Myocyte (in vitro differentiated cells): ENCODE data around the gene BICD1. TPM values are rescaled to one million over a fixed set of nuclear protein-coding genes. Genes with fewer than 3 reads are reported as not detected.
A peak's percentile ranks its signal among the peaks of the same experiment; 100 is the strongest.
"Not testable (repeated sequence)": the region's sequence is repeated elsewhere in the genome, so short reads cannot be mapped to it uniquely, and the experiment has no call there.

ENCODE experiments used
- DNase-seq: peaks from one replicate; pipeline ENCODE4 v3.0.0-alpha.2; 2012; ENCODE audit warnings: low read depth
- total RNA-seq: library from RNA; depleted of rRNA; stranded (reverse); fragments of >200 nt; gene quantifications from 2 replicates; pipeline ENCODE4 v1.2.3, GENCODE V29; 2014

Gene BICD1
- total RNA-seq, 1 donor from 2014 or later: 10.8 TPM

DNA sequence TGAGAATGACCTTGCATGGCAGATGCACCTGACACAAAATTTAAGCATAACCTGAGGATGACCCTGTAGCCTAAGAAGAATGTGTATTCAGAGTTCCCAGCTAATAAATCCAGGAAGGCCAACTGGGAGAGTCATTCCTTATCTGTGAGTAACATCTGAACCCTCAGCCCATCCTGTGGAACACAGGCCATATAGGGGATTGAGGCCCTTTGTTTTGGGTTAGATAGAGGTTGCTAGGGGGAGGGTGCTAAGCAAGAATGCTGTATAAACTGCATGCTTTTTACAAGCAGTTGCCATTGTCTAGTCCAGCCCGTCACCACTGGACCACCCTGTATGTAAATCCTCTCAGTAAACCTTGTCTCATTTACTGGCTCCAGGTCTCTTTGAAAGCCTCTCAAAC is 77.0 kb downstream of the BICD1 start:
- no peak for DNase-seq

DNA sequence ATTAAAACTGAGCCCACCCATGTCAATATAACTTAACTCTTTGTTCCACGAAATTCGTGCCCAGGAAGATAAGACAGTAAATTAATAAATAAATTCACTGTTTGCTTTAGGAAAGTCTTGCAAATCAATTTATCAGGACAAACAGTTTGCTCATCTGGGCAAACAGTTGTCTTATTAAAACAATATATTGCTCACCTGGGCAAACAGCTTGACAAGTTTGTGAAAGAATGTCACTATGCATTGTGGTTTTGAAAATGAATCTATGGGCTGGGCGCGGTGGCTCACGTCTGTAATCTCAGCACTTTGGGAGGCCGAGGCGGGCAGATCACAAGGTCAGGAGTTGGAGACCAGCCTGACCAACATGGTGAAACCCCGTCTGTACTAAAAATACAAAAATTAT is 80.5 kb downstream of the BICD1 start:
- not testable (repeated sequence) for DNase-seq

DNA sequence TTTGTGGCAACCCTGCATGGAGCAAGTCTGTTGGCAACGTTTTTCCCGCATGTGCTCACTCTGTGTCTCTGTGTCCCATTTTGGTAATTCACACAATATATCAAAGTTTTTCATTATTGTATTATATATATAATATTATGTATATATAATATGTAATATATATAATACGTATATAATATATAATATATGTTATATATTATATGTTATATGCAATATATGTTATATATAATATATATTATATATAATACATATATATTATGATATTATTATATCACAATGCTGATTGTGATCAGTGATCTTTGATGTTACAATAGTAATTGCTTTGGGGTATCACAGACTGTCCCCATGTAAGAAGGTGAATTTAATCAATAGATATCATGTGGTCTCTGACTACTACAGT is 84.8 kb downstream of the BICD1 start:
- no peak for DNase-seq

DNA sequence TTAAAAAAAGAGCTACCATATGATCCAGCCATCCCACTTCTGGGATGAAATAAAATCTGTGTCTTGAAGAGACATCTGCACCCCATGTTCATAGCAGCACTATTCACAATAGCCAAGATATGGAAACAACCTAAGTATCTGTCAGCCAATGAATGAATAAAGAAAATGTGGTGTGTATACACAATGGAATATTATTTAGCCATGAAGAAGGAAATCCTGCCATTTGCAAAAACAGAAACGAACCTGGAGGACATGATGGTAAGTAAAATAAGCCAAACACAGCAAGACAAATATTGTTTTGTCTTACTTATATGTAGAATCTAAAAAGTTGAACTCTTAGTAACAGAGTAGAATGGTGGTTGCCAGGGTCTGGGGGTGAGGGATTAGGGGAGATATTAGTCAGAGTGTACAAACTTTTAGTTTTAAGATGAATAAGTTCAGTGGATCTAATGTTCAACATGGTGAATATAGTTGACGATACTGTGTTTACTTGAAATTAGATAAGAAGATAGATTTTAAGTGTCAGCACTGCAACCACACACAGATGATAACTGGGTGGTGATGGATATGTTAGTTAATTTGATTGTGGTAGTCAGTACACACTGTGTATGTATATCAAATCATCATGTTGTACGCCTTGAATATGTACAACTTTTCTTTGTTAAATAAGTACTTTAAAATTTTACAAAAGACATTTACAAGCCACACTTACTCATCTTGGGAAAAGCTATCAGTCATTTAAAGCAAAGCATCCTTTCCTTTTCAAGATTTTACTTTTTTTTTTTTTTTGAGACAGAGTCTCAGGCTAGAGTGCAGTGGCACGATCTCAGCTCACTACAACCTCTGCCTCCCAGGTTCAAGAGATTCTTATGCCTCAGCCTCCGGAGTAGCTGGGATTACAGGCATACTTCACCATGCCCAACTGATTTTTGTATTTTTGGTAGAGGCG is 89.9 kb downstream of the BICD1 start:
- DNase-seq: no peak

DNA sequence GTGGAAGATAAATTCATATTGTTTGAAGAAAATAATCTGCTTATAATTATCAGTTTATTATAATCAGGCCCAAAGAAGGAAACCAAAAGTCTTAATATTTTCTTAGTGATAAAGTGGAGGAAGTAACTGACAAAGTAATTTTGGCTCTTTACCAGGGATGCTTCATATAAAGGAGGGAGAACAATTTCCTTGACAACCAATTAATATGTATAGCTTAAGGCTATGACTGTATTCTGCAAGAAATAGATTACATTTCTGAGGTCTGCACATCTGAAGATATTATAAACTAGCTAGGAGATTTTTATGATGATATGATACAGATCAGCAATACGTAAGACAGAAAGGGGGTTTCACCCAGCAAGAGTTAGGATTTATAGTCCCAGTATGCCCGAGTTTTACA is 90.8 kb downstream of the BICD1 start:
- no peak for DNase-seq

DNA sequence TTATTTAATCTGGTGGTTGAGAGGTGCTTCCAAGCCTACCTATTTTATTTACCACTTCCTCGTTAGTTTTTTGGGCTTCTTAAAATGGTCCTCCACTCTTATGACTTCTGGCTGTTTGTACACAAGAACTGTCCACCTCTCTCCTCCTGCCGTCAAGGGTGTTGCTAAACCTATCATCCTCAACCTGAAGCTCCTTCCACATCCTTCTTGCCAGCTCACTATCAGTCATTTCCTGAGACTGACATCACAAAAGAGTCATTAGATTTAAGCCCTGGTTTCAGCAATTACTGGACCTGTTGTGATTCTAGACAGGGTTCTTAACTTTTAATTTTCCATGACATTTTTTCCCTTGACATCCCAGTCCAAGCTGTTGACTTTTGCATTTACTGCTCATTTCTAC is 91.9 kb downstream of the BICD1 start:
- no peak for DNase-seq

DNA sequence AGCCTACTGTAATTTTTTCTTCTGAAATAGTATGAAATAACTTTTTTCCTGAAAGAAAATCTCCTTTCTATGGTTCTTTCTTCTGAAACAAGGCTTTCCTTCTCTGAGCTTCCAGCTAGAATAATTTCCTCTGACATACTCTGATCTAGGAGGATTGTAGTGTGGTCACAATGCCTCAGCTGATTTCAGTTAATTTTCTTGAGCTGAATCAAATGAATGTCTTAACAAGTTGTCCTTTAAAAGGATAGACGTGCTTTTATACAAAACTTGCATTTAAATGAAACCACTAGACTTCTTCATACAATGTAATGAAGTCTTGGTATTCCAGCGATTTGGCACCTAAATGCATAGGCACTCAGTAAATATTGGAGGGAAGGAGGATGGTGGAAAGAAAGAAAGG is 94.4 kb downstream of the BICD1 start:
- DNase-seq: no peak

DNA sequence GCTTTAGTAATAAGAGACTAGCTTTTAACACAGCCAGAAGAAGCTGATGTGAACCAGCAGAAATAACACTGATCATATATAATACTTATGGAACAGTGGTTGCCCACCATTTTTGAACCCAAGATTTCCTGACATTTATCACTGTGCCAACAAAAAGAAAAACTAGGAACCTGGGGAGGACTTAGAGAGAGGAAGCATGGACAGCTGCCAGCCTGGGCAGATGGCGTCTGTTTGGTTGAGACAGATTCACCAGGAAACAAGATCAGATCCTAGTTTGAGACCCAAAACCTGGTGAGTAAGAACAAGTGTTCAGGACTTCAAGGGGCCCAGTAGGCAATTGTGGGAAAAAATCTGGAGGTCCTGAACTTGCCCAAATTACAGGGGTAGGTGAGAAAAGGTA is 95.3 kb downstream of the BICD1 start:
- DNase-seq: peak; percentile 18

DNA sequence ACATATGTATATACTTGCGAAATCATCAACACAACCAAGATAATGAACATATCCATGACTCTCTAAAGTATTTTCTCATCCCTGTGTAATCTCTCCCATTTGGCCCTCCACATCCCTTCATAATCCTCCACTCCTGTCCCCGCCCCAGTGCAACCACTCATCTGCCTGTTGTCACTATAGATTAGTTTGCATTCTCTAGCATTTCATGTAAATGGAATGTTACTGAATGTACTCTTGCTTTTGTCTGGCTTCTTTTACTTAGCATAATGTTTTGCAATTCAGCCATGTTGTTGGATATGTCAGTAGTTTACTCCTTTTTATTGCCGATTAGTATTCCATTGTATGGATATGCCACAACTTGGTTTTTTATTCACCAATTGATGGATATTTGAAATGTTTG is 99.1 kb downstream of the BICD1 start:
- no peak for DNase-seq

DNA sequence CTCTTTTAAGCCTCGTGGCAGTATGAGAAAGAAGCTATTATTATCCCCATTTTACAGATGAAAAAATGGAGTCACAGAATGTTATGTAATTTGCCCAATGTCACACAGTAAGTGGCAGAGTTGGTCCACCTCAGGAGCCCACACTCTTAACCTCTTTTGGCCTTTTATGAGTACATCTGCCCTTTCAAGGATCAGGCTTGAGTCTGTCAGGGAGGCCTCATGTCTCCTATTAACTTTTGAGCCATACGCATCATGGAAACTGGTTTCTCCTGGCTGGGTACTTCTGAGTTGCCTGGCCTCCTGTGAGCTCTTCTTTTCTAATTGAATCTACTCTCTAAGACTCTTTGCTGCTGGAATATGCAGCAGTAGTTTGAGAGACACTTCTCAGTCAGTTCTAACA is 101.7 kb downstream of the BICD1 start:
- no peak for DNase-seq

DNA sequence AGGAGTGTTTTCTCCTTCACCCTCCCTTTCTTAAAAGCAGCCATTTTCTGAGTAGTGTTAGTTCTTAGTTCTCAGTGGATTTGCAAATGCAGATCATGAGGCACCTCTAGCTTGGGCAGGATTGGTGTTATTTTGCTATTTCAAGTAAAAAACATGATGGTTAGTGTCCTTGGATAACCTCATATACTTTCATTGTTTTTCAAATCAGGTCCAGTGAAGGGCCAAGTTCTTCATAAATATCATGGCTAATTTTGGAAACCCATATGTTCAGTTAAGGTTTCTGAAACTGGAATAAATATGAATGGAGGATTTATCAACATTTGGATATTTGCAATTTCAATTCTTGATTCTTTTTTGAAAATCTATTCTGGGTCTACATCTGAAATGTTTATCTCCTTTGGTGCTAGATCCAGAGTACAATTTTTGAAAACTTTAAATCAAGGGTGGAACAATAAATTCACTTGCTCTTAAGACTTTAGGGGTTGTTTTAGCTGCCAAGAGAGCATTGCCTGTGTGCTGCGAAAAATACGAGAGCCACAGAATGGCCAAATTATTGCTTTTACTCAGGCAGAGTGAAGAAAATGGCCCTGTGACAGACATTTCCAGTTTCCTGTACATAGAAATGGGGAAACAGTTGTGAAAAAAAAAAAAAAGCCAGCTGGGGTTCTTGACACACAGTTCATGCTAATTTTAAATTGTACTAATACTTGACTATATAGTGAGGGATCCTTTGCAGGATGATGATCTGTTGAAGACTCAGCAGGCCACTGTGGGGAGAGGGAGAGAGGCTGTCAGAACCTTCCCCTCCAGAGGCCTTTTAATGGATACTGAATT is 104.6 kb downstream of the BICD1 start:
- no peak for DNase-seq

DNA sequence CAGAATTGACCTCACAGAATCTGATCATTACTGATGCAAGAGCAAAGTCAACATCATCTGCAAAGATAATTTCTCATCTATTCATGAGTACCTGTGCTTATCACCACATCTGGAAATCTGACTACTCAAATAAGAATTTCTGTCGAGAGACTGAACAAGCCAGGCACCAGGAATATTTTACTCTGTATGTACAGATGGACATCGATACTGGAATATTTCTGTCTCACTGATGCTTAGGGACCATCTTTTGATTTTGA is 105.2 kb downstream of the BICD1 start:
- DNase-seq: no peak

DNA sequence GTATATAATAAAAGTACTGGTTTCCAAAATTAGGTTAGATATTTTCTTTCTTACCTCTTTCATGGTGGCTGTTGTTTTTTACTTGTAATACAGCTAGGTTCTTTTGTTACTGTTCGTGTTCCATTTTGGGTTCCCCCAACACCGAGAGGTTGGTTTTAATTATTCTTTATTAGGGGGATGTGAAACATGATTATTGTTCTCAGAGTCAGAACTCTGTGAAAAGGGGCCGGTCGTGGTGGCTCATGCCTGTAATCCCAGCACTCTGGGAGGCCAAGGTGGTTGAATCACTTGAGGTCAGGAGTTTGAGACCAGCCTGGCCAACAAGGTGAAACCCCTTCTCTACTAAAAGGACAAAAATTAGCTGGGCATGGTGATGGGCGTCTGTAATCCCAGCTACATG is 108.1 kb downstream of the BICD1 start:
- no peak for DNase-seq

DNA sequence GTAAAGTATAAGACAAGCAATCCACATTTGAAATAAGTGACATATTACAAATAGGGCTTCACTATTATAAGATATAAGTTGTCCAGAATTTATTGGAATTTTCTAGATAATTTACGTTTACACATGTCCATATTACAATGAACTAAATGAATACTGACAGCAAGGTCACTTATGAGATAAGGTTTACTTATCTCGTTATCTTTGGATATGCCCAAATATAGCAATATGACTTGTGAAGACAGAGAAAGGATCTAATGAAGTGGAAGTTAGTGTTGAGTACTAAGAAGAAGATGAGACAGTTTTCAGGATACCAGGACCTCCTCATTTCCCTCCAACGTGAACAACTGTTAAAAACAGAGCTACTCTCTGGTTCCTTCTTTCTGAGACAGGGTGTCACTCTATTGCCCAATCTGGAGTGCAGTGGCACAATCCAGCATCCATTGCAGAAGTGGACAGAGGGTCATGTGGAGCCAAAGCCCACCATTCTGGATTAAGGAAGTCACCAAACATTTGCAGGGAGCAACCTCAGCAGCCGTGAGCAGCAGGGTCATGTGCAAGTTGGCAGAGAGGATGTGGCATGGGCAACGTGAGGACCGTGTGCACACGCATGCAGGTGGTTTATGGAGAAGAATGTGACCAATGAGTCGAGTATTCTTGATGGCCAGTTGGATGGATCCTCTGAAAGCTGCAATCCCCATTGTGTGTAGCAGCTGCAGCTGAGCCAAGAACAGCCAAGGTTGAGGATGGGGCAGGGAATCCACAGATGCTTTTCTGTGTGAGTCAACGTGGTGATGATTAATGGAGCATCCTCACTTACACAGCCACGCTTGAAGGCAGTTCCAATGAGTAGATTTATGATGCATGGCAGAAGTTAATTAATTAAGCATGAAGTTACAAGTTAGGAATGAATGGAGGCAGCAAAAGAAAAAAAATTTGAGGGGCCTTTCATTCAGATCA is 111.0 kb downstream of the BICD1 start:
- peak; percentile 85 for DNase-seq

DNA sequence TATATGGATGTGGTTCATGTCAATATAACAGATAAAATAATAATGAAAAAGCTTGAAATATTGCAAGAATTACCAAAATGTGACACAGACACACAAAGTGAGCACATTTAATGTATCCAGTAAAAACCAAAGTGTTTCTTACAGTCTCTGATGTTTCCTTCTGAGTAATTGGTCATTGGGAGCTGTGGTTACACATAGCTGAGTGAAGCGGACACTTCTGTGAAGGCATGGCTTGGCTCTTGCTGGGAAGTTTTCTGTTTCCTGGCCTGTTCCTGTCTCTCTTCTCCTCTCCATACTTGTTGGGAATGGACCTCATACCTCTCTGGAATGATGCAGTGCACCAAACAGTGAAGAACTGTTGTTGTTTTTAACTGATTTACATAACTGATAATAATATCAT is 117.3 kb downstream of the BICD1 start:
- DNase-seq: no peak

DNA sequence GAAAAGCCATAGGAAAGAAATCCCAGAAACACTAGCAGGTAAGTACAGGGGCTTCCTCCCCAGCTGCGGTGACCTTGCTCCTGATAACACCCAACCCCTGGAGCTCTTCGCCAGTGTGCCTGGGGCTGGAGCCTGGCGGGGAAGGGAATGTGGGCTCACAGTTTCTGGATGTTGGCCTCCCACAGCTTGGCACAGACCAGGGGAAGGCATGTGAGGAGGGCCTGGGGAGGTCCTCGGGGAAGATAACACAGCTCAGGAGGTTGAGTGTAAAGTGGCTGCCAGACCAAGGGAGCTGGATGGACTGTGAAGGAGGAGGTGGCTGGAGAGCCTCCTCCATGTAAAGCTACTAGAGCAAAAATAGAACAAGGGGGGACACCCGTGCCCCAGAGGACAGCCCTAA is 120.1 kb downstream of the BICD1 start:
- DNase-seq: no peak

DNA sequence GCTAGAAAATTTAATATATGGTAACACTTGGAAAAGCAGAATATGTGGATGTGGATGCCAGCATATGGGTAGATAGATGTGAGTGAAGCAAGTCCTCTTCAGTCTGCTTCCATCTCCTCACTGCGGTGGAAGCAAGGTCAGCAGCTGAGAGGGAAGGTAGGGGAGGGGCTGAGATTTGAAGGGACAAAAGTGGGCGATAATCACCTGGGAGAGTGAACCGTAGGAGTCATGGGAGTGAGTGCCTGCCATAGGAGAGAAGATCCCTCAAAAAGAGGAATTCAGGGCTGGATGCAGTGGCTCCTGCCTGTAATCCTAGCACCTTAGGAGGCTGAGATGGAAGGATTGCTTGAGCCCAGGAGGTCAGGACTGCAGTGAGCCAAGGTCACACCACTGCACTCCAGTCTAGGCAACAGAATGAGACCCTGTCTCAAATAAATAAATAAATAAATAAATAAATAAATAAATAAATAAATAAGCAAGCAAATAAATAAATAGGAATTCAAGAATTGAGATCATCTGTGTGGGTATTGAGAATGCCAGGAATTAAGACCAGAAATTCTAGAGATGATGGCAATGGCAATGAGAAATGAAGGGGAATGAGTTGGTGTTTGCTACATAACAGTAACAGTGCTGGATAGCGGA is 123.4 kb downstream of the BICD1 start:
- no peak for DNase-seq

DNA sequence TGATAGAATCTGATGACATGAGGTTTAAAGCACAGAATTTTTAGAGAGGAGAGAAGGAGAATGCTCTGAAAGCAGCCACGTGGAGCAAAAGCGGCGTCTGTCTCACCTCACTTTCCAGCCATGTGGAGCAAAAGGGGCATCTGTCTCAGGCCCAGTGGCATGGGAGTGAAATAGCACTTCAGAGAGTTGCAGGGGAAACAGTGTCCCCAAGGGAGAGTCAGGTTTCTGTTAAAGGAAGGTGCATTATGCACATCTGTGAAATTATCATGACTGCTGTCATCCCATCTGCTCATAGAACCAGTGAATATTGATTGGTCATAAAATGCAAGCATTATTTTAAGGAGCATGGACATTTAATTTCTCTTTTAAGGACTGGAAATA is 124.0 kb downstream of the BICD1 start:
- no peak for DNase-seq

DNA sequence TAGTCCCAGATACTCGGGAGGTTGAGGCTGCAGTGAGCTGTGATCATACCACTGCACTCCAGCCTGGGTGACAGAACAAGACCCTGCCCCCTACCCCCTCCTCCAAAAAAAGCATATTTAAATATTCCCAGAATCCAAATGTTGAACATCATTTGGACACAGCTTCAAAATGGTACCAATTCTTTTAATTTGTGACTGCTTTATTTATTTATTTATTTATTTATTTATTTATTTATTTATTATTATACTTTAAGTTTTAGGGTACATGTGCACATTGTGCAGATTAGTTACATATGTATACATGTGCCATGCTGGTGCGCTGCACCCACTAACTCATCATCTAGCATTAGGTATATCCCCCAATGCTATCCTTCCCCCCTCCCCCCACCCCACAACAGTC is 124.7 kb downstream of the BICD1 start:
- DNase-seq: not testable (repeated sequence)

DNA sequence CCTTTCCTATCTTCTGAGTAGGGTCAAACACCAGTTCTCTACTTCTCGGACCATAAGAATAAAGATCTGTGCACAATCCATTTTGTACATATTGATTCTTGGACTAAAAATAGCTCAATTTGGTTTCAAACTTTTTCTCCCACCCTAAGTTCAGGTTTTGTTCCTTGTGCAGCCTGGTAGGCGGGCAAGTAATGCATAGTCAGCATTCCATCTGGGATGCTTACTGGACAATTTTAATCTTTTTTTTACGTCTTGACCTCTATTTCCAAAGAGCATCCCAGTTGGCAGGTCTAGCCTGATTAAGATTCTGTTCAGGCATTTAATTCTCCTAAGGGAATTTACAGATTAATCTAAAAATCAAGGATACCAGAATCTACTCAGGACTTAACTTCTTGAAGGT is 126.9 kb downstream of the BICD1 start:
- DNase-seq: no peak

DNA sequence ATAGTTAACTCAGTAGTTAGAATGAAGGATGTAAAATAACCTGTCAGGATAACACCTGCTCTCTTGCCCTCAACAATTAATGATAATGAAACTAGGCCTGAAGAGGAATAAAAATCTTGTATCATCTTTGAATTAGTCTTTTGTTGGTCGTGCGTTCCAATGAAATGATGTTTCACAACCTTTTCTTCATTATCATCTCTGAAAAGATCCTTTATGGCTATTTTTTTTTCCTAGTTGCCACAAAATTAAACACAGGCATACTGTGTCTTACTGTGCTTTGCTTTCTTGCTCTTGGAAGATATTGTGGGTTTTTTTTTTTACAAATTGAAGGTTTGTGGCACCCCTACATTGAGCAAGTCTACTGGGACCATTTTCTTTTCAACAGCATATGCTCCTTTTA is 128.6 kb downstream of the BICD1 start:
- DNase-seq: no peak
